BJ (cell line): ENCODE data around the gene L2HGDH. TPM values are rescaled to one million over a fixed set of nuclear protein-coding genes. Genes with fewer than 3 reads are reported as not detected.

Source experiments
- CTCF ChIA-PET: fragments of 350-600 bp; formaldehyde crosslinking; extraction: SDS; loops from one replicate; lab custom pipeline; 2021; ENCODE audit warnings: antibody characterized with exemption, inconsistent platforms; lab: Yijun Ruan, JAX
- POLR2A ChIA-PET: fragments of 300-600 bp; sonication (Branson Sonifier 250); formaldehyde crosslinking; extraction: SDS; loops from one replicate; lab custom pipeline; 2021; ENCODE audit warnings: antibody characterized with exemption; lab: Charles Lee
- DNase-seq: peaks from one replicate; pipeline ENCODE4 v3.0.0-alpha.2; 2011; ENCODE audit warnings: low read depth
- H3K27me3 ChIP-seq: 2 replicates; pipeline ENCODE4 v1.6.0; 2011; ENCODE audit warnings: low read length; ENCODE audit not compliant: control insufficient read depth, insufficient read depth
- H3K36me3 ChIP-seq: 2 replicates; pipeline ENCODE4 v1.5.1; 2011; ENCODE audit warnings: low read length; ENCODE audit not compliant: control insufficient read depth, insufficient read depth
- H3K4me3 ChIP-seq: 2 replicates; pipeline ENCODE4 v1.5.1; 2011; ENCODE audit warnings: low read depth, mild to moderate bottlenecking, control low read depth, low read length
- CTCF ChIP-seq: IDR thresholded peaks from 2 replicates; pipeline ENCODE4 v1.5.1; 2011; ENCODE audit warnings: low read depth, mild to moderate bottlenecking, control low read depth, inconsistent platforms, low read length, moderate library complexity; ENCODE audit not compliant: insufficient read depth
- polyA plus RNA-seq: library from polyadenylated mRNA; depleted of rRNA; stranded (reverse); fragments of >200 nt; gene quantifications from 2 replicates; pipeline ENCODE4 v1.2.3, GENCODE V29; 2011

L2HGDH gene
- polyA plus RNA-seq, 1 experiment = 2.3 TPM

- Histone ChIP-seq H3K27me3 (no peaks in the 10 kb centered on the region), H3K36me3 (no peaks in the 10 kb centered on the region), H3K4me3 (no peak overlapping the region)
- ChIA-PET POLR2A (no interaction called here), CTCF (interaction anchor here (0.6 to 3.2 kb wide), 6 partner anchors 12 to 408 kb away, joined by 3 to 18 read pairs (median 4); partner anchors contain the start of gene NEMF)
- no peak for DNase-seq
- TF ChIP-seq CTCF = no peak
Observed at GRCh38 chr14:50260072-50260471, 52.0 kb downstream of the L2HGDH start.

- POLR2A ChIA-PET = no interaction called here
- H3K4me3 ChIP-seq = no peak overlapping the region
- DNase-seq = no peak
- CTCF ChIA-PET = interaction anchor here (1.2 kb wide), 1 partner anchor 27 kb away, joined by 3 read pairs; no protein-coding TSS in a partner anchor
- H3K36me3 ChIP-seq = no peaks in the 10 kb centered on the region
- H3K27me3 ChIP-seq = no peaks in the 10 kb centered on the region
- TF ChIP-seq CTCF = no peak
Observed at GRCh38 chr14:50257732-50258131, 54.3 kb downstream of the L2HGDH start.

- no peaks in the 10 kb centered on the region for H3K36me3 ChIP-seq
- H3K4me3 ChIP-seq = no peak overlapping the region
- ChIA-PET CTCF (interaction anchor here (0.5 kb wide), 1 partner anchor 16 kb away, joined by 3 read pairs; no protein-coding TSS in a partner anchor), POLR2A (no interaction called here)
- TF ChIP-seq CTCF = no peak
- H3K27me3 ChIP-seq = no peaks in the 10 kb centered on the region
- no peak for DNase-seq
Observed at GRCh38 chr14:50254248-50254647, 57.8 kb downstream of the L2HGDH start.

- no peak for TF ChIP-seq CTCF
- ChIA-PET CTCF (interaction anchor here (3.6 kb wide), 1 partner anchor 11 kb away, joined by 18 read pairs; no protein-coding TSS in a partner anchor), POLR2A (no interaction called here)
- Histone ChIP-seq H3K4me3 (no peak overlapping the region), H3K36me3 (no peaks in the 10 kb centered on the region), H3K27me3 (no peaks in the 10 kb centered on the region)
- DNase-seq = no peak
Observed at GRCh38 chr14:50249136-50249775, 62.8 kb downstream of the L2HGDH start.

GRCh38 chr14:50247245-50247644, 64.8 kb downstream of the L2HGDH start:
- DNase-seq = no peak
- CTCF ChIA-PET = interaction anchor here (1.0 to 3.6 kb wide), 2 partner anchors 13 to 202 kb away, joined by 3 to 18 read pairs; no protein-coding TSS in a partner anchor
- POLR2A ChIA-PET = no interaction called here

More at GRCh38 chr14:50247245-50247644, 64.8 kb downstream of the L2HGDH start:
- Histone ChIP-seq H3K36me3 (no peaks in the 10 kb centered on the region), H3K4me3 (no peak overlapping the region), H3K27me3 (no peaks in the 10 kb centered on the region)
- no peak for TF ChIP-seq CTCF
